EL (cell line): Measurements from ENCODE around the gene PINK1.
"Not testable (repeated sequence)": the region's sequence is repeated elsewhere in the genome, so short reads cannot be mapped to it uniquely, and the experiment has no call there.

Experiments used
- DNase-seq: peaks from one replicate; pipeline ENCODE4 v3.0.0-alpha.2; 2016

Gene PINK1

GRCh38 chr1:20633190-20634064, at the start of gene PINK1:
TSS of gene PINK1 (plus strand) at chr1:20633458. CDS start at chr1:20633549, 91 bp downstream.
- peak; percentile 71 for DNase-seq

- no peak for DNase-seq
These were observed 48.4 kb upstream of the PINK1 start for GRCh38 chr1:20584890-20585289.

GRCh38 chr1:20586953-20587660, 46.2 kb upstream of the PINK1 start:
- no peak for DNase-seq

GRCh38 chr1:20587661-20588053, 45.6 kb upstream of the PINK1 start:
- DNase-seq = peak; percentile 35

- no peak for DNase-seq
These were observed 44.5 kb upstream of the PINK1 start, which contains the start of gene CDA for GRCh38 chr1:20588634-20589225. TSS of gene CDA (plus strand) at chr1:20589097. CDS start at chr1:20589130, 33 bp downstream.

- peak; percentile 47 for DNase-seq
These were observed 43.7 kb upstream of the PINK1 start for GRCh38 chr1:20589331-20590278.

GRCh38 chr1:20590306-20590777, 42.9 kb upstream of the PINK1 start:
- DNase-seq = peak; percentile 73

GRCh38 chr1:20593756-20594155, 39.5 kb upstream of the PINK1 start:
- DNase-seq = no peak

GRCh38 chr1:20594746-20595145, 38.5 kb upstream of the PINK1 start:
- DNase-seq = no peak

- DNase-seq = no peak
These were observed 37.2 kb upstream of the PINK1 start for GRCh38 chr1:20596106-20596505.

- DNase-seq = no peak
These were observed 35.6 kb upstream of the PINK1 start for GRCh38 chr1:20597650-20598049.

GRCh38 chr1:20600156-20600555, 33.1 kb upstream of the PINK1 start:
- no peak for DNase-seq

GRCh38 chr1:20601129-20601825, 32.0 kb upstream of the PINK1 start:
- peak; percentile 75 for DNase-seq

GRCh38 chr1:20602851-20603450, 30.3 kb upstream of the PINK1 start:
- DNase-seq = peak; percentile 40

GRCh38 chr1:20603504-20604464, 29.5 kb upstream of the PINK1 start:
- peak; percentile 100 for DNase-seq

GRCh38 chr1:20604678-20605077, 28.6 kb upstream of the PINK1 start:
- DNase-seq = peak; percentile 74

GRCh38 chr1:20606801-20607570, 26.3 kb upstream of the PINK1 start:
- not testable (repeated sequence) for DNase-seq

GRCh38 chr1:20609541-20609940, 23.7 kb upstream of the PINK1 start:
- no peak for DNase-seq

- no peak for DNase-seq
These were observed 22.3 kb upstream of the PINK1 start for GRCh38 chr1:20610970-20611369.
